H9 (cell line): ENCODE data around the gene MRAS. TPM values are rescaled to one million over a fixed set of nuclear protein-coding genes. Genes with fewer than 3 reads are reported as not detected.

Source experiments
- DNase-seq: peaks from one replicate; pipeline ENCODE4 v3.0.0-alpha.2; 2017
- H2AFZ ChIP-seq: one replicate; pipeline ENCODE4 v1.6.1; 2013; ENCODE audit warnings: mild to moderate bottlenecking, low read length, control low read depth, moderate library complexity
- H2AK5ac ChIP-seq: 2 replicates; pipeline ENCODE4 v1.6.1; 2013; ENCODE audit warnings: low read length, control low read depth, mixed read lengths; ENCODE audit not compliant: insufficient read length
- H2BK120ac ChIP-seq: one replicate; pipeline ENCODE4 v1.6.1; 2013; ENCODE audit warnings: low read depth, mild to moderate bottlenecking, low read length, control low read depth, inconsistent platforms; ENCODE audit not compliant: poor library complexity, severe bottlenecking
- H2BK12ac ChIP-seq: 2 replicates; pipeline ENCODE4 v1.6.1; 2013; ENCODE audit warnings: low read length, control low read depth, mixed read lengths, low read depth; ENCODE audit not compliant: insufficient read length
- H2BK15ac ChIP-seq: 2 replicates; pipeline ENCODE4 v1.6.1; 2013; ENCODE audit warnings: low read depth, low read length, control low read depth
- H2BK20ac ChIP-seq: one replicate; pipeline ENCODE4 v1.6.1; 2013; ENCODE audit warnings: low read depth, mild to moderate bottlenecking, low read length, control low read depth, inconsistent platforms; ENCODE audit not compliant: poor library complexity, severe bottlenecking
- H2BK5ac ChIP-seq: 2 replicates; pipeline ENCODE4 v1.6.1; 2013; ENCODE audit warnings: low read length, control low read depth, mixed read lengths; ENCODE audit not compliant: insufficient read length
- H3K14ac ChIP-seq: 2 replicates; pipeline ENCODE4 v1.6.1; 2013; ENCODE audit warnings: low read length, control low read depth; ENCODE audit not compliant: insufficient read depth
- H3K18ac ChIP-seq: 2 replicates; pipeline ENCODE4 v1.6.1; 2013; ENCODE audit warnings: low read depth, mild to moderate bottlenecking, mixed read lengths, low read length, control low read depth; ENCODE audit not compliant: insufficient read length
- H3K23ac ChIP-seq: 2 replicates; pipeline ENCODE4 v1.6.1; 2013; ENCODE audit warnings: low read length, control low read depth, mixed read lengths, low read depth; ENCODE audit not compliant: insufficient read length
- H3K23me2 ChIP-seq: 2 replicates; pipeline ENCODE4 v1.6.1; 2013; ENCODE audit warnings: low read depth, mild to moderate bottlenecking, mixed read lengths, low read length, control low read depth; ENCODE audit not compliant: insufficient read length, poor library complexity, severe bottlenecking
- H3K27ac ChIP-seq: 2 replicates; pipeline ENCODE4 v1.5.1; 2013; ENCODE audit warnings: low read length, control low read depth, mixed read lengths, low read depth; ENCODE audit not compliant: insufficient read length
- H3K27me3 ChIP-seq: 2 replicates; pipeline ENCODE4 v1.6.1; 2013; ENCODE audit warnings: low read length, control low read depth, inconsistent platforms; ENCODE audit not compliant: insufficient read depth
- H3K4ac ChIP-seq: 2 replicates; pipeline ENCODE4 v1.6.1; 2013; ENCODE audit warnings: low read depth, mild to moderate bottlenecking, control low read depth, inconsistent platforms, low read length, moderate library complexity
- H3K4me1 ChIP-seq: 2 replicates; pipeline ENCODE4 v1.6.1; 2013; ENCODE audit warnings: low read length, control low read depth, inconsistent platforms; ENCODE audit not compliant: insufficient read depth
- H3K4me2 ChIP-seq: 2 replicates; pipeline ENCODE4 v1.6.1; 2013; ENCODE audit warnings: low read length, control low read depth, mixed read lengths; ENCODE audit not compliant: insufficient read length, insufficient read depth
- H3K56ac ChIP-seq: 2 replicates; pipeline ENCODE4 v1.6.1; 2013; ENCODE audit warnings: low read depth, mild to moderate bottlenecking, mixed read lengths, low read length, control low read depth; ENCODE audit not compliant: insufficient read length
- H3K79me1 ChIP-seq: 2 replicates; pipeline ENCODE4 v1.6.1; 2013; ENCODE audit warnings: low read depth, mild to moderate bottlenecking, moderate library complexity, low read length, control low read depth, inconsistent platforms; ENCODE audit not compliant: insufficient read depth, poor library complexity, severe bottlenecking
- H3K79me2 ChIP-seq: 2 replicates; pipeline ENCODE4 v1.6.1; 2013; ENCODE audit warnings: low read length, control low read depth, inconsistent platforms; ENCODE audit not compliant: insufficient read depth
- H3K9ac ChIP-seq: 2 replicates; pipeline ENCODE4 v1.6.1; 2013; ENCODE audit warnings: low read length, control low read depth, mixed read lengths; ENCODE audit not compliant: insufficient read length; ENCODE audit errors: extremely low read depth
- H3K9me3 ChIP-seq: one replicate; pipeline ENCODE4 v1.6.1; 2013; ENCODE audit warnings: low read depth, low read length, inconsistent platforms; ENCODE audit not compliant: control insufficient read depth
- H3T11ph ChIP-seq: one replicate; pipeline ENCODE4 v1.6.1; 2013; ENCODE audit warnings: mild to moderate bottlenecking, low read length, control low read depth, inconsistent platforms
- H4K20me1 ChIP-seq: one replicate; pipeline ENCODE4 v1.6.1; 2013; ENCODE audit not compliant: control insufficient read depth, insufficient read length, insufficient read depth
- H4K5ac ChIP-seq: 2 replicates; pipeline ENCODE4 v1.6.1; 2013; ENCODE audit warnings: low read depth, mild to moderate bottlenecking, mixed read lengths, low read length, control low read depth; ENCODE audit not compliant: insufficient read length
- H4K8ac ChIP-seq: replicated peaks from 2 replicates; pipeline ENCODE4 v1.6.1; 2013; ENCODE audit warnings: low read length, control low read depth, mixed read lengths, low read depth; ENCODE audit not compliant: insufficient read length
- H4K91ac ChIP-seq: 2 replicates; pipeline ENCODE4 v1.6.1; 2013; ENCODE audit warnings: low read depth, mild to moderate bottlenecking, moderate library complexity, mixed read lengths, low read length, control low read depth; ENCODE audit not compliant: insufficient read length
- H3K27ac Mint-ChIP-seq, 3 experiments: 2 replicates in 2 of 3; 3 replicates in 1 of 3; pipeline ENCODE4 v1.8.0; 2020 to 2021; ENCODE audit warnings: mixed read lengths in 3 of 3, mild to moderate bottlenecking in 1 of 3, moderate library complexity in 1 of 3
- H3K27me3 Mint-ChIP-seq: 2 replicates; pipeline ENCODE4 v1.8.0; 2021; ENCODE audit warnings: low read depth, mild to moderate bottlenecking, moderate library complexity, mixed read lengths
- H3K36me3 Mint-ChIP-seq, 3 experiments: 2 replicates in 2 of 3; 3 replicates in 1 of 3; pipeline ENCODE4 v1.8.0; 2020 to 2021; ENCODE audit warnings: low read depth in 3 of 3, mixed read lengths in 3 of 3; ENCODE audit not compliant: insufficient read depth in 1 of 3
- H3K4me1 Mint-ChIP-seq, 2 experiments: 2 replicates each; pipeline ENCODE4 v1.8.0; 2020; ENCODE audit warnings: mixed read lengths in 2 of 2
- H3K4me3 Mint-ChIP-seq, 2 experiments: 2 replicates in 1 of 2; 3 replicates in 1 of 2; pipeline ENCODE4 v1.8.0; 2020 to 2021; ENCODE audit warnings: mild to moderate bottlenecking in 2 of 2, mixed read lengths in 2 of 2, moderate library complexity in 1 of 2
- H3K9me3 Mint-ChIP-seq, 2 experiments: 2 replicates in 1 of 2; 3 replicates in 1 of 2; pipeline ENCODE4 v1.8.0; 2020; ENCODE audit warnings: mild to moderate bottlenecking in 2 of 2, mixed read lengths in 2 of 2, moderate library complexity in 1 of 2
- CTCF ChIP-seq: fragments of 200-600 bp; sonication (generic); conservative IDR thresholded peaks from 3 replicates; pipeline ENCODE4 v1.8.0; 2021; ENCODE audit warnings: antibody characterized with exemption, mild to moderate bottlenecking
- WGBS: extraction: QIAGEN DNeasy Blood & Tissue Kit; methylation state at CpG from one replicate; pipeline ENCODE4 v1.1.7; 2013; ENCODE audit warnings: missing lambda C conversion rate, low lambda C conversion rate, mixed read lengths; ENCODE audit not compliant: insufficient read length; ENCODE audit errors: extremely low coverage; 5-methylcytosine and 5-hydroxymethylcytosine counted together
- total RNA-seq: library from RNA; stranded (reverse); gene quantifications from 2 replicates; pipeline ENCODE4 v1.2.1, GENCODE V29; 2021

MRAS gene
- total RNA-seq, 1 experiment from 2014 or later = 10.9 TPM

DNA sequence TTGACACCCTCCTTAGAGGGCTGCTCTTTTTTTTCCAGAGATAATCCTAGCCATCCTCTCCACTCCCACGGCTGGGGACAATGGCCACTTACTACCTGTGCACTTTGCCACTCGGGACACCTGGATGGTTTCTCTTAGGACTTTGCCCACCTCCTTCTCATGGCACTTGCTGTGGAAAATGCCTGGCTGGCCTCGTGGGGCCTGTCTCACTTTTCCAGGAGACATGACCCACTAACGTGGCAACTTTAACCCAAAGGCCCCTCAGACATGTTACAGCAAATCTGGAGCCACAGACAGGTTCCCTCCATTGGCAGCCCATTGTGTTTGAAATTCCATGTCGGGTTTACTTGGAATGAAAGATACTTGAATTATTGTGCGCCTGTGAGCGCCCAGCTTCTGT lies 56.6 kb downstream of the MRAS start:
- no peak overlapping the region for H3K9ac ChIP-seq
- H2BK20ac ChIP-seq = no peak overlapping the region
- H4K91ac ChIP-seq = no peak overlapping the region
- Mint-ChIP-seq H3K27me3 (peaks cover 12% of the 10 kb centered on the region), H3K4me1 (peaks cover 45 to 50% of the 10 kb centered on the region in 2 experiments), H3K27ac (no peak overlapping the region), H3K4me3 (no peak overlapping the region), H3K9me3 (peaks cover 3 to 6% of the 10 kb centered on the region in 2 experiments; a peak in 4 of 5 replicates), H3K36me3 (peaks cover 30 to 53% (median 35%) of the 10 kb centered on the region in 3 experiments)
- H3K4me2 ChIP-seq = no peak overlapping the region
- WGBS = no CpG with 5 or more reads among the region's 7 CpGs
- no peak overlapping the region for H3K14ac ChIP-seq
- H3K27ac ChIP-seq = no peak overlapping the region
- H4K20me1 ChIP-seq = no peaks in the 10 kb centered on the region
- no peak overlapping the region for H3K4ac ChIP-seq
- H3K27me3 ChIP-seq = no peaks in the 10 kb centered on the region
- H3K56ac ChIP-seq = no peak overlapping the region
- no peaks in the 10 kb centered on the region for H3K79me1 ChIP-seq
- peaks cover 22% of the 10 kb centered on the region; the same call in 1 of the 2 replicates for H3K4me1 ChIP-seq
- H3K18ac ChIP-seq = no peak overlapping the region
- H4K5ac ChIP-seq = no peak overlapping the region
- no peaks in the 10 kb centered on the region for H3K79me2 ChIP-seq
- no peak overlapping the region for H2AK5ac ChIP-seq
- H3K9me3 ChIP-seq = no peaks in the 10 kb centered on the region
- no peak overlapping the region for H2BK12ac ChIP-seq
- DNase-seq = no peak
- TF ChIP-seq CTCF = no peak
- no peak overlapping the region for H2BK120ac ChIP-seq
- no peaks in the 10 kb centered on the region for H3K23me2 ChIP-seq
- H4K8ac ChIP-seq = no peak overlapping the region
- no peak overlapping the region for H2AFZ ChIP-seq
- H2BK5ac ChIP-seq = no peak overlapping the region
- no peak overlapping the region for H3T11ph ChIP-seq
- no peak overlapping the region for H3K23ac ChIP-seq
- no peak overlapping the region for H2BK15ac ChIP-seq
